ENCODE data around the gene MAP4K4.

DNA sequence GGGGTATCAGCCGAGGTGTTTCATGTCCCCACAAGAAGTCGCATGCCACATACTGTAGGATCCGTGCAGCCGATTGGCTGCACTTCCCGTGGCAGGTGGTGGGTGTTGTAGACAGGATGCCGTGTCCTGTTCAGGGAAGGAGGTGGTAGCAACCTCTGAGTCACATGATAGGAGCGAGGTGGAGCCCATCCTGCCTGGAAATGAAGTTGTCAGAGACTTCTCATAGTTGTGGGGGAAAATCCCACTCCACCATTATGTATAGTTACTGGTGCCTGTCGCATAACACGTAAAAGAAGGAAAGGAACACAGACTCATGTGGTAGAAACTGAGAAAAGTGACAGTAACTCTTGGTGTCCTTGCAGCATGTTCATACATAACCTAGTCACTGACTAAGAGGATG, 202.9 kb downstream of the MAP4K4 start:
- TF ChIP-seq ZNF350 (CRISPR knock-in tag; IDR thresholded peaks at IDR 0.05; ENCODE audit: borderline replicate concordance, low read depth) (no peak), ATF7 (IDR thresholded peaks at IDR 0.05) (no peak), ATF7 (CRISPR knock-in tag; IDR thresholded peaks at IDR 0.05) (no peak)
- TF ChIP-seq, protein P1, sequence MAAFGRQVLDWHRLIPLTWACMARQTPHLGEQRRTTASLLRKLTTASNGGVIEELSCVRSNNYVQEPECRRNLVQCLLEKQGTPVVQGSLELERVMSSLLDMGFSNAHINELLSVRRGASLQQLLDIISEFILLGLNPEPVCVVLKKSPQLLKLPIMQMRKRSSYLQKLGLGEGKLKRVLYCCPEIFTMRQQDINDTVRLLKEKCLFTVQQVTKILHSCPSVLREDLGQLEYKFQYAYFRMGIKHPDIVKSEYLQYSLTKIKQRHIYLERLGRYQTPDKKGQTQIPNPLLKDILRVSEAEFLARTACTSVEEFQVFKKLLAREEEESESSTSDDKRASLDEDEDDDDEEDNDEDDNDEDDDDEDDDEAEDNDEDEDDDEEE (CRISPR knock-in tag; IDR thresholded peaks at IDR 0.05): no peak
